HCT116 (cell line): Measurements from ENCODE around the gene TMTC4. TPM values are rescaled to one million over a fixed set of nuclear protein-coding genes. Genes with fewer than 3 reads are reported as not detected.

Source experiments
- ATAC-seq: fragments of 200-7000 bp; cut with Tn5 transposase; 2 replicates; pipeline ENCODE4 v1.9.1; 2020; ENCODE audit warnings: mild to moderate bottlenecking, moderate library complexity
- BruUV-seq: library from RNA; stranded (reverse); fragments of 400-500 nt; replicated peaks from 2 replicates; lab custom pipeline; 2021; lab: Mats Ljungman, UMichigan
- CTCF ChIA-PET: fragments of 300-600 bp; sonication (Branson Sonifier 250); formaldehyde crosslinking; loops from one replicate; lab custom pipeline; 2021; ENCODE audit warnings: antibody characterized with exemption; lab: Charles Lee
- POLR2A ChIA-PET: fragments of 300-600, 350-600 bp; sonication (Branson Sonifier 250); formaldehyde crosslinking; loops from one replicate; lab custom pipeline; 2021; ENCODE audit warnings: antibody characterized with exemption; lab: Charles Lee
- RAD21 ChIA-PET, 2 experiments: fragments of 300-600 bp; sonication (Branson Sonifier 250); formaldehyde crosslinking; loops; one replicate each; lab custom pipeline; 2023; ENCODE audit warnings: low total read pairs in 2 of 2; ENCODE audit not compliant: uncharacterized antibody in 2 of 2, unreplicated experiment in 2 of 2, low non-redundant PET in 1 of 2; lab: Charles Lee
- DNase-seq: peaks from one replicate; pipeline ENCODE4 v3.0.0-alpha.2; 2010; ENCODE audit warnings: low read depth, low spot score
- H2AFZ ChIP-seq: fragments of 200-600 bp; shearing (Covaris generic), sonication (generic); 2 replicates; pipeline ENCODE4 v1.6.1; 2017; ENCODE audit warnings: low read depth, mixed run types, mixed read lengths, antibody characterized with exemption, low read length; ENCODE audit not compliant: poor library complexity, severe bottlenecking
- H3K27ac ChIP-seq: 2 replicates; pipeline ENCODE4 v1.5.1; 2012; ENCODE audit warnings: low read depth, low read length
- H3K27me3 ChIP-seq: fragments of 200-600 bp; sonication (generic); 2 replicates; pipeline ENCODE4 v1.6.1; 2016; ENCODE audit warnings: mixed run types, low read length, mixed read lengths; ENCODE audit not compliant: insufficient read depth
- H3K36me3 ChIP-seq, 2 experiments: fragments of 200-500 bp in 1 of 2; fragments of 200-600 bp in 1 of 2; sonication (Bioruptor generic) in 1 of 2; sonication (generic) in 1 of 2; 2 replicates each; pipeline versions ENCODE4 v1.5.1 to v1.6.1; 2014 to 2016; ENCODE audit warnings: low read length in 2 of 2, inconsistent platforms in 1 of 2, mixed read lengths in 1 of 2, mixed run types in 1 of 2; ENCODE audit not compliant: insufficient read depth in 2 of 2, control insufficient read depth in 1 of 2
- H3K4me1 ChIP-seq, 2 experiments: fragments of 200-600 bp in 1 of 2; sonication (generic) in 1 of 2; 2 replicates each; pipeline versions ENCODE4 v1.5.1 to v1.6.1; 2012 to 2017; ENCODE audit warnings: low read length in 2 of 2, inconsistent platforms in 1 of 2, mild to moderate bottlenecking in 1 of 2, mixed read lengths in 1 of 2, mixed run types in 1 of 2, moderate library complexity in 1 of 2; ENCODE audit not compliant: insufficient read depth in 2 of 2, control insufficient read depth in 1 of 2
- H3K4me2 ChIP-seq: fragments of 200-600 bp; sonication (generic); 2 replicates; pipeline ENCODE4 v1.6.1; 2017; ENCODE audit warnings: mixed run types, low read length, mixed read lengths
- H3K4me3 ChIP-seq, 2 experiments: fragments of 200-600 bp in 1 of 2; sonication (generic) in 1 of 2; replicated peaks in 1 of 2; 2 replicates each; pipeline ENCODE4 v1.5.1; 2011 to 2016; ENCODE audit warnings: low read length in 2 of 2, control low read depth in 1 of 2, low read depth in 1 of 2, mild to moderate bottlenecking in 1 of 2, mixed read lengths in 1 of 2, mixed run types in 1 of 2
- H3K79me2 ChIP-seq: fragments of 200-600 bp; sonication (generic); 2 replicates; pipeline ENCODE4 v1.6.1; 2017; ENCODE audit warnings: mild to moderate bottlenecking, mixed run types, low read length, moderate library complexity, mixed read lengths; ENCODE audit not compliant: insufficient read depth
- H3K9ac ChIP-seq: fragments of 200-600 bp; sonication (generic); 2 replicates; pipeline ENCODE4 v1.6.1; 2016; ENCODE audit warnings: low read length, mixed read lengths
- H3K9me2 ChIP-seq: fragments of 200-600 bp; sonication (generic), shearing (Covaris generic); 2 replicates; pipeline ENCODE4 v1.6.1; 2017; ENCODE audit warnings: mixed run types, mild to moderate bottlenecking, moderate library complexity; ENCODE audit not compliant: insufficient read depth
- H3K9me3 ChIP-seq, 2 experiments: fragments of 200-500 bp in 1 of 2; fragments of 200-600 bp in 1 of 2; sonication (Bioruptor generic) in 1 of 2; sonication (generic) in 1 of 2; 2 replicates each; pipeline ENCODE4 v1.6.1; 2014 to 2017; ENCODE audit warnings: low read length in 2 of 2, mixed read lengths in 2 of 2, inconsistent platforms in 1 of 2, low read depth in 1 of 2, mild to moderate bottlenecking in 1 of 2, mixed run types in 1 of 2, moderate library complexity in 1 of 2; ENCODE audit not compliant: control insufficient read depth in 1 of 2, insufficient read depth in 1 of 2
- H4K20me1 ChIP-seq: fragments of 200-600 bp; sonication (generic), shearing (Covaris generic); 2 replicates; pipeline ENCODE4 v1.6.1; 2017; ENCODE audit warnings: mixed run types, mild to moderate bottlenecking, moderate library complexity; ENCODE audit not compliant: insufficient read depth
- CTCF ChIP-seq, 3 experiments: fragments of 200-600 bp in 1 of 3; sonication (generic) in 1 of 3; IDR thresholded peaks in 2 of 3; conservative IDR thresholded peaks in 1 of 3; 2 replicates each; pipeline ENCODE4 v1.5.1; 2012 to 2017; ENCODE audit warnings: low read depth in 2 of 3, low read length in 2 of 3, antibody characterized with exemption in 1 of 3, borderline replicate concordance in 1 of 3, control low read depth in 1 of 3, mild to moderate bottlenecking in 1 of 3, mixed read lengths in 1 of 3, mixed run types in 1 of 3, moderate library complexity in 1 of 3; ENCODE audit not compliant: insufficient read depth in 1 of 3
- EGR1 ChIP-seq: IDR thresholded peaks from 2 replicates; pipeline ENCODE4 v1.6.1; 2012; ENCODE audit warnings: low read depth
- ELF1 ChIP-seq: IDR thresholded peaks from 2 replicates; pipeline ENCODE4 v1.6.1; 2012; ENCODE audit warnings: low read depth, borderline replicate concordance
- EZH2 ChIP-seq: fragments of 200-600 bp; sonication (generic); IDR thresholded peaks from 2 replicates; pipeline ENCODE4 v1.6.1; 2017; ENCODE audit warnings: antibody characterized with exemption, mixed run types
- FOSL1 ChIP-seq: IDR thresholded peaks from 2 replicates; pipeline ENCODE4 v1.6.1; 2012; ENCODE audit warnings: low read depth
- JUND ChIP-seq: IDR thresholded peaks from 2 replicates; pipeline ENCODE4 v1.6.1; 2012
- MAX ChIP-seq: IDR thresholded peaks from 2 replicates; pipeline ENCODE4 v1.6.1; 2012
- POLR2A ChIP-seq: IDR thresholded peaks from 2 replicates; pipeline ENCODE4 v1.7.0; 2011; ENCODE audit warnings: borderline replicate concordance; ENCODE audit not compliant: insufficient read depth, insufficient read length; ENCODE audit errors: extremely low read depth
- RAD21 ChIP-seq: IDR thresholded peaks from 2 replicates; pipeline ENCODE4 v1.6.1; 2012; ENCODE audit warnings: low read depth, mild to moderate bottlenecking
- SIN3A ChIP-seq: IDR thresholded peaks from 2 replicates; pipeline ENCODE4 v1.6.1; 2012; ENCODE audit warnings: low read depth
- SP1 ChIP-seq: IDR thresholded peaks from 2 replicates; pipeline ENCODE4 v1.6.1; 2012; ENCODE audit warnings: low read depth
- TCF7L2 ChIP-seq: IDR thresholded peaks from 2 replicates; pipeline ENCODE4 v1.7.0; 2011; ENCODE audit warnings: borderline replicate concordance, inconsistent platforms; ENCODE audit not compliant: insufficient read depth, insufficient read length; ENCODE audit errors: extremely low read depth
- YY1 ChIP-seq: IDR thresholded peaks from 2 replicates; pipeline ENCODE4 v1.6.1; 2011; ENCODE audit warnings: low read length, low read depth, moderate library complexity, mild to moderate bottlenecking; ENCODE audit not compliant: insufficient replicate concordance; ENCODE audit errors: extremely low read depth
- ZBTB33 ChIP-seq: IDR thresholded peaks from 2 replicates; pipeline ENCODE4 v1.6.1; 2011; ENCODE audit warnings: mild to moderate bottlenecking, low read length, moderate library complexity; ENCODE audit not compliant: insufficient replicate concordance; ENCODE audit errors: extremely low read depth
- ZFX ChIP-seq: fragments of 450-650 bp; IDR thresholded peaks from 2 replicates; pipeline ENCODE4 v1.6.1; 2017
- ZNF274 ChIP-seq: fragments of 200-500 bp; sonication (Bioruptor generic); IDR thresholded peaks from 2 replicates; pipeline ENCODE4 v1.6.1; 2014; ENCODE audit warnings: mild to moderate bottlenecking, low read depth, low read length, inconsistent platforms
- intact Hi-C: fragments of 100-400 bp; cut with micrococcal nuclease; formaldehyde crosslinking; loops from 2 replicates; pipeline ENCODE4 v1.10.0; 2022
- total RNA-seq: library from RNA; stranded (reverse); gene quantifications from one replicate; pipeline ENCODE4 v1.2.1, GENCODE V29; 2021; ENCODE audit not compliant: unreplicated experiment
- TF ChIP-seq, protein P1 (sequence below): IDR thresholded peaks from 2 replicates; pipeline ENCODE4 v1.6.1; 2012; ENCODE audit warnings: low read depth
- TF ChIP-seq, protein P2 (sequence below): IDR thresholded peaks from 2 replicates; pipeline ENCODE4 v1.6.1; 2012

Gene TMTC4
- total RNA-seq, 1 experiment from 2014 or later, result 23.6 TPM

DNA sequence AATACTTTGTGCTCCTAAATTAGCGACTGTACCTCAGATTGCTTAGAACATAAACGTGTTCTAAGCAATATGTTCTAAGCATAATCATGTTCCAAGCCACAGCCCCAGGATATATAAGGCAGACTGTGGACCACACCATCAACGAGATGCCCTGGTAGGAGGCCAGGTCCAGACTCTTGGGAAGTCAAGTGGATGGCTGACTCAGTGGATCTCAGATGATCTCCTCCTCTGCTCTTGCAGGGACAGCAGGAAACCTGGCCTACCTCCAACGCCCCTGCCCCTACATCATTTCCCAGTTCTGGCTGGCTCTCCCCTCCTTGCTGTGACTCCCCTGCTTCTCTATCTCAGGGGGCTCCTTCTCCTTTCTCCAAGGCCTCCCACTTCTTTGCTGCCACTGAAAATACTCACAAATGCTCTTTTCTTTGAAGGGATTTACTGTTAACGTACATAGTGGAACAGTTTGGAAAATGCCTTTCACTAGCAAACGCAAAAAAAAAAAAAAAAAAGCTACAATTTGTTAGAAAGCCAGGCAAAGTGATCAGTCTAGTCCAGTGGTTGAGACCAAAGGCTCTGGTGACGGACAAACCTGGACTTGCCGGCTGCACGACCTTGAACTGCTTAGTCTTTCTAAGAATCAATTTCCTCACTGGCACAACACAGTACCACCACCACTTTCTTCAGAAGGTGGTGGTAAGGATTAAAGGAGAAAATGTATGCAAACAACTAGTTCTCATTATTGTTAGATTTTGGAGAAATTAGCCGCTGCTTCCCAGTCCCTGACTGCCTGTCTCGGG, 3.0 kb downstream of the TMTC4 start:
- no peaks in the 10 kb centered on the region for H3K9me3 ChIP-seq
- H3K36me3 ChIP-seq, result peaks cover 3 to 4% of the 10 kb centered on the region in 2 experiments; a peak in 2 of 4 replicates
- no peak for DNase-seq
- H3K4me2 ChIP-seq, result no peak overlapping the region
- RAD21 ChIA-PET, result no interaction called here
- no peak for ATAC-seq
- CTCF ChIA-PET, result no interaction called here
- no peak overlapping the region for H2AFZ ChIP-seq
- BruUV-seq, result no TSS peak
- no peak overlapping the region for H3K9ac ChIP-seq
- H3K27ac ChIP-seq, result no peak overlapping the region
- POLR2A ChIA-PET, result no interaction called here
- H3K79me2 ChIP-seq, result peaks cover 22% of the 10 kb centered on the region
- H3K27me3 ChIP-seq, result no peaks in the 10 kb centered on the region
- H3K9me2 ChIP-seq, result no peaks in the 10 kb centered on the region
- H4K20me1 ChIP-seq, result no peaks in the 10 kb centered on the region
- intact Hi-C loops, result no loop called here
- H3K4me1 ChIP-seq, result peaks cover 15 to 18% of the 10 kb centered on the region in 2 experiments
- no peak for TF ChIP-seq SIN3A
- no peak for TF ChIP-seq JUND
- TF ChIP-seq, protein P1, sequence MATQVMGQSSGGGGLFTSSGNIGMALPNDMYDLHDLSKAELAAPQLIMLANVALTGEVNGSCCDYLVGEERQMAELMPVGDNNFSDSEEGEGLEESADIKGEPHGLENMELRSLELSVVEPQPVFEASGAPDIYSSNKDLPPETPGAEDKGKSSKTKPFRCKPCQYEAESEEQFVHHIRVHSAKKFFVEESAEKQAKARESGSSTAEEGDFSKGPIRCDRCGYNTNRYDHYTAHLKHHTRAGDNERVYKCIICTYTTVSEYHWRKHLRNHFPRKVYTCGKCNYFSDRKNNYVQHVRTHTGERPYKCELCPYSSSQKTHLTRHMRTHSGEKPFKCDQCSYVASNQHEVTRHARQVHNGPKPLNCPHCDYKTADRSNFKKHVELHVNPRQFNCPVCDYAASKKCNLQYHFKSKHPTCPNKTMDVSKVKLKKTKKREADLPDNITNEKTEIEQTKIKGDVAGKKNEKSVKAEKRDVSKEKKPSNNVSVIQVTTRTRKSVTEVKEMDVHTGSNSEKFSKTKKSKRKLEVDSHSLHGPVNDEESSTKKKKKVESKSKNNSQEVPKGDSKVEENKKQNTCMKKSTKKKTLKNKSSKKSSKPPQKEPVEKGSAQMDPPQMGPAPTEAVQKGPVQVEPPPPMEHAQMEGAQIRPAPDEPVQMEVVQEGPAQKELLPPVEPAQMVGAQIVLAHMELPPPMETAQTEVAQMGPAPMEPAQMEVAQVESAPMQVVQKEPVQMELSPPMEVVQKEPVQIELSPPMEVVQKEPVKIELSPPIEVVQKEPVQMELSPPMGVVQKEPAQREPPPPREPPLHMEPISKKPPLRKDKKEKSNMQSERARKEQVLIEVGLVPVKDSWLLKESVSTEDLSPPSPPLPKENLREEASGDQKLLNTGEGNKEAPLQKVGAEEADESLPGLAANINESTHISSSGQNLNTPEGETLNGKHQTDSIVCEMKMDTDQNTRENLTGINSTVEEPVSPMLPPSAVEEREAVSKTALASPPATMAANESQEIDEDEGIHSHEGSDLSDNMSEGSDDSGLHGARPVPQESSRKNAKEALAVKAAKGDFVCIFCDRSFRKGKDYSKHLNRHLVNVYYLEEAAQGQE, result no peak
- no peak for TF ChIP-seq YY1
- TF ChIP-seq, protein P2, sequence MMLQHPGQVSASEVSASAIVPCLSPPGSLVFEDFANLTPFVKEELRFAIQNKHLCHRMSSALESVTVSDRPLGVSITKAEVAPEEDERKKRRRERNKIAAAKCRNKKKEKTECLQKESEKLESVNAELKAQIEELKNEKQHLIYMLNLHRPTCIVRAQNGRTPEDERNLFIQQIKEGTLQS, result no peak
- no peak for TF ChIP-seq POLR2A
- TF ChIP-seq ELF1, result no peak
- TF ChIP-seq SP1, result no peak
- TF ChIP-seq EZH2, result no peak
- no peak for TF ChIP-seq RAD21
- TF ChIP-seq CTCF (IDR thresholded peaks at IDR 0.05 in 2 of 3, conservative IDR thresholded peaks at IDR 0.05 in 1 of 3; ENCODE audit: borderline replicate concordance in 1 of 3, insufficient read depth in 1 of 3, low read depth in 2 of 3, low read length in 2 of 3), result no peak
- TF ChIP-seq ZFX, result no peak
- no peak for TF ChIP-seq EGR1
- TF ChIP-seq FOSL1, result no peak
- no peak for TF ChIP-seq TCF7L2
- TF ChIP-seq ZBTB33, result no peak
- no peak for TF ChIP-seq MAX
- no peak for TF ChIP-seq ZNF274
- no peak overlapping the region for H3K4me3 ChIP-seq
